A549 (cell line): ENCODE data around the gene SLC39A11. TPM values are rescaled to one million over a fixed set of nuclear protein-coding genes. Genes with fewer than 3 reads are reported as not detected.
"Not testable (repeated sequence)": the region's sequence is repeated elsewhere in the genome, so short reads cannot be mapped to it uniquely, and the experiment has no call there.

Experiments used
- ATAC-seq, 2 experiments: fragments of 200-7000 bp in 1 of 2; fragments of >200 bp in 1 of 2; cut with Nextera tagmentation in 1 of 2; cut with Tn5 transposase in 1 of 2; 3 replicates each; pipeline versions ENCODE4 v1.8.0 to v1.9.1; 2018 to 2020; ENCODE audit warnings: mild to moderate bottlenecking in 1 of 2, moderate library complexity in 1 of 2
- CTCF ChIA-PET: fragments of 300-600 bp; sonication (Branson Sonifier 250); formaldehyde crosslinking; extraction: SDS; loops from one replicate; lab custom pipeline; 2021; ENCODE audit warnings: antibody characterized with exemption, inconsistent platforms; lab: Yijun Ruan, JAX
- POLR2A ChIA-PET: fragments of 350-600 bp; formaldehyde crosslinking; extraction: SDS; loops from one replicate; lab custom pipeline; 2021; ENCODE audit warnings: antibody characterized with exemption, inconsistent platforms; lab: Yijun Ruan, JAX
- DNase-seq, 2 experiments: peaks; one replicate each; pipeline versions ENCODE4 v3.0.0 to v3.0.0-alpha.2; 2011 to 2016; ENCODE audit warnings: low read depth in 1 of 2, low spot score in 1 of 2
- FAIRE-seq: peaks from 2 replicates; lab custom pipeline; 2011; peaks lifted over from hg19 to GRCh38; lab: Jason Lieb, UNC
- H3K27ac ChIP-seq, 2 experiments: fragments of >200 bp; sonication (Bioruptor Twin); formaldehyde crosslinking; 3 replicates each; pipeline ENCODE4 v1.5.1; 2016 to 2017
- H3K4me1 ChIP-seq: fragments of >200 bp; sonication (Bioruptor Twin); formaldehyde crosslinking; 3 replicates; pipeline ENCODE4 v1.6.1; 2016
- H3K4me2 ChIP-seq: fragments of >200 bp; sonication (Bioruptor Twin); formaldehyde crosslinking; 3 replicates; pipeline ENCODE4 v1.6.1; 2016
- H3K4me3 ChIP-seq: fragments of >200 bp; sonication (Bioruptor Twin); formaldehyde crosslinking; 3 replicates; pipeline ENCODE4 v1.5.1; 2016
- H3K9me3 ChIP-seq: fragments of >200 bp; sonication (Bioruptor Twin); formaldehyde crosslinking; 3 replicates; pipeline ENCODE4 v1.6.1; 2016
- CHD2 ChIP-seq: fragments of 150-350 bp; IDR thresholded peaks from 2 replicates; pipeline ENCODE4 v1.6.1; 2014; ENCODE audit warnings: low read length; ENCODE audit not compliant: partially characterized antibody
- ELK1 ChIP-seq: fragments of 150-350 bp; IDR thresholded peaks from 2 replicates; pipeline ENCODE4 v1.6.1; 2014; ENCODE audit warnings: low read depth, mild to moderate bottlenecking, low read length
- EP300 ChIP-seq, 2 experiments: fragments of >200 bp; sonication (Bioruptor Twin); formaldehyde crosslinking; IDR thresholded peaks; 2 replicates in 1 of 2; 3 replicates in 1 of 2; pipeline ENCODE4 v1.6.1; 2016 to 2017
- FOSB ChIP-seq: fragments of 250-450 bp; sonication (Bioruptor Pico); IDR thresholded peaks from 2 replicates; pipeline ENCODE4 v1.5.0; 2020; ENCODE audit warnings: mild to moderate bottlenecking, moderate library complexity
- FOSL2 ChIP-seq, 2 experiments: fragments of 450-650 bp in 1 of 2; fragments of >200 bp in 1 of 2; sonication (Bioruptor Twin) in 1 of 2; formaldehyde crosslinking; IDR thresholded peaks; 2 replicates each; pipeline versions ENCODE4 v1.5.0 to v1.6.1; 2016 to 2020; ENCODE audit warnings: mild to moderate bottlenecking in 1 of 2, moderate library complexity in 1 of 2
- HOXB13 ChIP-seq: fragments of 250-450 bp; sonication (Bioruptor Pico); IDR thresholded peaks from 2 replicates; pipeline ENCODE4 v1.5.0; 2020; ENCODE audit warnings: low read depth, mild to moderate bottlenecking, moderate library complexity
- HOXB5 ChIP-seq: fragments of 250-450 bp; sonication (Bioruptor Pico); IDR thresholded peaks from 2 replicates; pipeline ENCODE4 v1.5.0; 2020; ENCODE audit warnings: mild to moderate bottlenecking, moderate library complexity
- JUN ChIP-seq, 2 experiments: fragments of >200 bp; sonication (Bioruptor Twin); formaldehyde crosslinking; IDR thresholded peaks; 2 replicates in 1 of 2; 3 replicates in 1 of 2; pipeline ENCODE4 v1.6.1; 2016 to 2017
- JUNB ChIP-seq: fragments of >200 bp; sonication (Bioruptor Twin); formaldehyde crosslinking; IDR thresholded peaks from 2 replicates; pipeline ENCODE4 v1.6.1; 2016
- KDM1A ChIP-seq: fragments of 200-600 bp; sonication (generic); IDR thresholded peaks from 2 replicates; pipeline ENCODE4 v1.6.1; 2016; ENCODE audit warnings: low read depth, mild to moderate bottlenecking
- MAFK ChIP-seq: fragments of 450-650 bp; IDR thresholded peaks from 2 replicates; pipeline ENCODE4 v1.6.1; 2014; ENCODE audit not compliant: partially characterized antibody
- MAX ChIP-seq: IDR thresholded peaks from 2 replicates; pipeline ENCODE4 v1.6.1; 2012
- MAZ ChIP-seq: fragments of 150-350 bp; IDR thresholded peaks from 2 replicates; pipeline ENCODE4 v1.6.1; 2014; ENCODE audit warnings: antibody characterized with exemption, low read depth, low read length, borderline replicate concordance
- NFE2L2 ChIP-seq: fragments of 150-350 bp; conservative IDR thresholded peaks from 2 replicates; pipeline ENCODE4 v1.6.1; 2014; ENCODE audit warnings: low read length
- NPAS2 ChIP-seq: fragments of 250-450 bp; sonication (Bioruptor Pico); IDR thresholded peaks from 2 replicates; pipeline ENCODE4 v1.8.0; 2022; ENCODE audit warnings: mild to moderate bottlenecking, moderate library complexity, borderline replicate concordance
- NR3C1 ChIP-seq: fragments of >200 bp; sonication (Bioruptor Twin); formaldehyde crosslinking; IDR thresholded peaks from 3 replicates; pipeline ENCODE4 v1.6.1; 2017
- PHF8 ChIP-seq: fragments of 200-600 bp; sonication (generic); IDR thresholded peaks from 2 replicates; pipeline ENCODE4 v1.6.1; 2016; ENCODE audit warnings: low read depth, mild to moderate bottlenecking, antibody characterized with exemption, moderate library complexity, borderline replicate concordance
- RAD21 ChIP-seq, 2 experiments: fragments of >200 bp in 1 of 2; sonication (Bioruptor Twin) in 1 of 2; formaldehyde crosslinking in 1 of 2; IDR thresholded peaks in 1 of 2; conservative IDR thresholded peaks in 1 of 2; 2 replicates in 1 of 2; 3 replicates in 1 of 2; pipeline ENCODE4 v1.6.1; 2012 to 2018; ENCODE audit warnings: inconsistent platforms in 1 of 2
- RCOR1 ChIP-seq: fragments of 150-350 bp; IDR thresholded peaks from 2 replicates; pipeline ENCODE4 v1.6.1; 2014; ENCODE audit warnings: antibody characterized with exemption, low read length, low read depth
- REST ChIP-seq: fragments of 200-600 bp; sonication (generic); IDR thresholded peaks from 2 replicates; pipeline ENCODE4 v1.6.1; 2016; ENCODE audit warnings: antibody characterized with exemption, mild to moderate bottlenecking, moderate library complexity
- SMC3 ChIP-seq: fragments of >200 bp; sonication (Bioruptor Twin); formaldehyde crosslinking; IDR thresholded peaks from 3 replicates; pipeline ENCODE4 v1.6.1; 2018; ENCODE audit warnings: inconsistent platforms
- TP53 ChIP-seq: fragments of 250-450 bp; sonication (Bioruptor Pico); IDR thresholded peaks from 2 replicates; pipeline ENCODE4 v1.5.0; 2021; ENCODE audit warnings: mild to moderate bottlenecking, moderate library complexity
- ZC3H11A ChIP-seq: fragments of 450-650 bp; IDR thresholded peaks from 2 replicates; pipeline ENCODE4 v1.6.1; 2014; ENCODE audit warnings: antibody characterized with exemption, mild to moderate bottlenecking
- WGBS: methylation state at CpG from one replicate; pipeline ENCODE4 v1.1.6; 2017; ENCODE audit errors: missing lambda C conversion rate; 5-methylcytosine and 5-hydroxymethylcytosine counted together
- polyA plus RNA-seq, 4 experiments: library from polyadenylated mRNA; depleted of rRNA in 3 of 4; stranded (reverse); fragments of >200 nt; fragmentation: RNase III in 1 of 4; extraction: RNeasy Plus Mini Kit Qiagen cat#74134 plus additional on column Dnase treatment in 1 of 4; gene quantifications; 2 replicates in 3 of 4; 3 replicates in 1 of 4; pipeline ENCODE4 v1.2.3, GENCODE V29; 2011 to 2017

Gene SLC39A11
- polyA plus RNA-seq, 2 of the 4 experiments (the other 2 are of a cell fraction), result 18.4 to 25.2 TPM

GRCh38 chr17:72896288-72896687 lies 196.2 kb downstream of the SLC39A11 start:
- 70% methylated on average over 7 of the region's 7 CpGs for WGBS
- FAIRE-seq, H3K27ac ChIP-seq, H3K9me3 ChIP-seq, H3K4me3 ChIP-seq, ATAC-seq, H3K4me2 ChIP-seq, POLR2A ChIA-PET, DNase-seq, H3K4me1 ChIP-seq: not testable (repeated sequence)
- CTCF ChIA-PET, result interaction anchor here (0.7 kb wide), 1 partner anchor 314 kb away, joined by 3 read pairs; no protein-coding TSS in a partner anchor

- 97% methylated on average over 2 of the region's 2 CpGs for WGBS
- Histone ChIP-seq H3K9me3 (no peaks in the 10 kb centered on the region), H3K4me3 (no peak overlapping the region), H3K4me1 (peaks cover 12% of the 10 kb centered on the region), H3K27ac (peak overlapping the region in 1 of 2 experiments; percentile 66; a peak in 3 of 6 replicates), H3K4me2 (no peak overlapping the region)
- no peak for ATAC-seq
- DNase-seq, result no peak
- ChIA-PET CTCF (interaction anchor here (0.6 kb wide), 1 partner anchor 207 kb away, joined by 3 read pairs; no protein-coding TSS in a partner anchor), POLR2A (no interaction called here)
- no peak for FAIRE-seq
- TF ChIP-seq RAD21 (conservative IDR thresholded peaks at IDR 0.05 in 1 of 2, IDR thresholded peaks at IDR 0.05 in 1 of 2), result no peak
- no peak for TF ChIP-seq NR3C1
- TF ChIP-seq CHD2, result no peak
- no peak for TF ChIP-seq HOXB13 (CRISPR knock-in tag)
- TF ChIP-seq FOSB, result no peak
- no peak for TF ChIP-seq RCOR1
- no peak for TF ChIP-seq PHF8
Measured at GRCh38 chr17:72891627-72892026, 200.9 kb downstream of the SLC39A11 start.

- FAIRE-seq (no peak), DNase-seq (peak; percentile 25 to 69), ATAC-seq (peak; percentile 73 to 76; a peak in 5 of 6 replicates)
- H3K4me3 ChIP-seq, result no peak overlapping the region
- H3K4me1 ChIP-seq, result peaks cover 12% of the 10 kb centered on the region
- H3K27ac ChIP-seq, result peak overlapping the region in 1 of 2 experiments; percentile 66; a peak in 4 of 6 replicates
- H3K4me2 ChIP-seq, result peak overlapping the region; percentile 30; the same call in 2 of the 3 replicates
- WGBS, result 9% methylated on average over 2 of the region's 2 CpGs
- ChIA-PET CTCF (interaction anchor here (0.7 to 1.0 kb wide), 3 partner anchors 26 to 144 kb away, joined by 3 to 4 read pairs (median 3); no protein-coding TSS in a partner anchor), POLR2A (no interaction called here)
- TF ChIP-seq ZC3H11A (no peak), TP53 (CRISPR knock-in tag) (no peak), MAFK (peak; percentile 91), FOSL2 (IDR thresholded peaks at IDR 0.05) (0 out of 2 replicates have a peak, but pooled peaks have one; percentile 11), FOSL2 (CRISPR knock-in tag; IDR thresholded peaks at IDR 0.05) (peak; percentile 76), NR3C1 (no peak), KDM1A (no peak), MAX (no peak), ELK1 (no peak), EP300 (IDR thresholded peaks at IDR 0.05) (no peak), HOXB13 (CRISPR knock-in tag) (no peak), NFE2L2 (peak; percentile 78), PHF8 (no peak), JUNB (0 out of 2 replicates have a peak, but pooled peaks have one; percentile 20)
- no peaks in the 10 kb centered on the region for H3K9me3 ChIP-seq
Measured at GRCh38 chr17:72890711-72891110, 201.8 kb downstream of the SLC39A11 start.

GRCh38 chr17:72887917-72888316 lies 204.6 kb downstream of the SLC39A11 start:
- DNase-seq (no peak), ATAC-seq (no peak), FAIRE-seq (no peak)
- no peaks in the 10 kb centered on the region for H3K9me3 ChIP-seq
- H3K4me2 ChIP-seq, result no peak overlapping the region
- ChIA-PET CTCF (interaction anchor here (0.8 to 1.8 kb wide), 3 partner anchors 35 to 103 kb away, joined by 3 to 4 read pairs (median 3); no protein-coding TSS in a partner anchor), POLR2A (no interaction called here)
- H3K4me3 ChIP-seq, result no peak overlapping the region
- no peak overlapping the region for H3K27ac ChIP-seq
- WGBS, result 80% methylated on average over 4 of the region's 4 CpGs
- TF ChIP-seq NPAS2 (CRISPR knock-in tag) (no peak), MAZ (no peak), MAX (no peak), HOXB5 (no peak), SMC3 (no peak), MAFK (no peak), REST (no peak), JUNB (no peak), JUN (IDR thresholded peaks at IDR 0.05) (no peak)
- peaks cover 12% of the 10 kb centered on the region for H3K4me1 ChIP-seq
